ENCODE data around the gene ERC1.

DNA sequence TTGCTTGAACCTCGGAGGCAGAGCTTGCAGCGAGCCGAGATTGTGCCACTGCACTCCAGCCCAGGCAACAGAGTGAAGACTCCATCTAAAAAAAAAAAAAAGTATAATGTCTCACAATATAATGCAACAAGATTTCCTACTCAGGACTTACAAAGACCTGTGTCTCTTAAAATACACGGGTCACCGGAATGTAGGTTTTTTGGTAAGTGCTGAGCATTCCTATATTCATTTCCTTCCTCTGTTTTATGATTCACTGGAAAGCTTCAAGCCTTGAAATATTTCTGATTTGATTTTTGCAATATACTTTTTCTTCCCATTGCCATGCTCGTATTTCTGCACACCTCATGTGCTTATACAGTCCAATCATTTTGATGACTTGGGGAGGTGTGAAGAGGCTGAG lies 357.6 kb downstream of the ERC1 start:
- TF ChIP-seq POLR2A (IDR thresholded peaks at IDR 0.05; ENCODE audit: low read depth, low read length) (no peak), CTCF (conservative IDR thresholded peaks at IDR 0.05; ENCODE audit: low read depth, low read length) (no peak), RAD21 (IDR thresholded peaks at IDR 0.05; ENCODE audit: low read length) (no peak), MAFK (IDR thresholded peaks at IDR 0.05; ENCODE audit: low read depth, low read length) (no peak), MXI1 (IDR thresholded peaks at IDR 0.05; ENCODE audit: borderline replicate concordance, low read depth, low read length) (no peak), BHLHE40 (IDR thresholded peaks at IDR 0.05; ENCODE audit: low read depth, low read length) (no peak), RFX5 (IDR thresholded peaks at IDR 0.05; ENCODE audit: low read depth, low read length) (no peak)
- TF ChIP-seq, protein P1, sequence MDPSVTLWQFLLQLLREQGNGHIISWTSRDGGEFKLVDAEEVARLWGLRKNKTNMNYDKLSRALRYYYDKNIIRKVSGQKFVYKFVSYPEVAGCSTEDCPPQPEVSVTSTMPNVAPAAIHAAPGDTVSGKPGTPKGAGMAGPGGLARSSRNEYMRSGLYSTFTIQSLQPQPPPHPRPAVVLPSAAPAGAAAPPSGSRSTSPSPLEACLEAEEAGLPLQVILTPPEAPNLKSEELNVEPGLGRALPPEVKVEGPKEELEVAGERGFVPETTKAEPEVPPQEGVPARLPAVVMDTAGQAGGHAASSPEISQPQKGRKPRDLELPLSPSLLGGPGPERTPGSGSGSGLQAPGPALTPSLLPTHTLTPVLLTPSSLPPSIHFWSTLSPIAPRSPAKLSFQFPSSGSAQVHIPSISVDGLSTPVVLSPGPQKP (IDR thresholded peaks at IDR 0.05; ENCODE audit: borderline replicate concordance, low read depth, low read length), result no peak
